ENCODE results near the gene PRKCQ. TPM values are rescaled to one million over a fixed set of nuclear protein-coding genes. Genes with fewer than 3 reads are reported as not detected.
"Not testable (repeated sequence)": the region's sequence is repeated elsewhere in the genome, so short reads cannot be mapped to it uniquely, and the experiment has no call there.

Gene PRKCQ
- total RNA-seq, 1 experiment from 2014 or later: 1.3 TPM

DNA sequence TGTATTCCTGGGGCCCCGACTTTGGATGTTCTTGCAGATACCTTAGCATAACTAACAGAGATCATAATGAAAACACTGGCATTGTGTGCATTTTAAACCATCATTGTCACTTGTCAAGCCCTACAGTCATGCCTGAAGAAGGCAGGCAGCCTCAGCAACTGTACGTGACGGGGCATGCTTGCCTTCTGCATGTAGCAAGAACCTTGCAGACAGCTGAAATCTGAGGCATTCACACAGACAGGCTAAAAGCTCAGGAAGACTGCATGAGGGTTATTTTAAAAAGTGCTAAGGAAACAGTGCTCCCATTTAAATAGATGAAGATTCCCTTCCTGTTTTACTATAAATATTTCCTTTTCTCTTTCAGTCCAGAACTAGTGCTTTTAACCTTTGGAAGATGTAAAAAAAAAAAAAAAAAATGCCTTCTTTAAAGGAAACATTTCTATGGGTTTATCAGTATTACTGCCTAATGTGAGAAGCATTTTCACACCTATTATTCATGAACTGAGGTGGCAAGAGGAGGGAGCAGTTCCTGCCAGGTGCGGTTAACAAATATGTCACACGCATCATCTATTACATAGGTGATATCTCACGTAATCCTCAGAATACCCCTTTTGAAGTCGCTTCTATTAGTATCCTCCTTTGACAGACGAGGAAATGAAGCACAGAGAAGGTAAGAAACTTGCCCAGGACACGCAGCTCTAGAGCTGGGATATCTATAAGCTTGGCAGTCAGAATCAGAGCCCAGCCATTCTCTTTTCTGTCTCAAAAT, 88.1 kb downstream of the PRKCQ start:
- Histone ChIP-seq H3K27me3 (no peaks in the 10 kb centered on the region), H3K4me1 (no peaks in the 10 kb centered on the region), H3K4me3 (no peak overlapping the region), H3K9me3 (replicated peaks) (no peaks in the 10 kb centered on the region), H3K36me3 (no peaks in the 10 kb centered on the region), H3K27ac (no peak overlapping the region)
- no peak for DNase-seq

DNA sequence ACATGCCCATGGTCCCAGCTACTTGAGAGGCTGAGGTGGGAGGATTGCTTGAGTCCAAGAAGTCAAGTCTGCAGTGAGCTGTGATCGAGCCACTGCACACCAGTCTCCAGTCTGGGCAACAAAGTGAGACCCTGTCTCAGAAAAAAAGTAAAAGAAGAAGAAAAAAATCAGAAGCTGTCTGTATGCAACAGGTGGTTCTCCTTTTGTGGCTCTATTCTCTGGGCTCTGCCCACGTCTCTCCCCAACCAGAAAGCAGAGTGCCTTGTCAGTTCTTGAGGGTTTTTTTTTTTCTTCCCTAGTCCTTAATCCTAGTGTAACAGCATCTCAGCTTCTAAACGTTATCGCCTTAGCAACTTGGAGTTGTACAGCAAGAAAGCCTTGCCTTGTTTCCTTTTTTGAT, 89.5 kb downstream of the PRKCQ start:
- Histone ChIP-seq H3K27me3 (no peaks in the 10 kb centered on the region), H3K9me3 (replicated peaks) (no peaks in the 10 kb centered on the region), H3K4me3 (no peak overlapping the region), H3K36me3 (no peaks in the 10 kb centered on the region), H3K27ac (no peak overlapping the region), H3K4me1 (no peaks in the 10 kb centered on the region)
- DNase-seq: no peak

DNA sequence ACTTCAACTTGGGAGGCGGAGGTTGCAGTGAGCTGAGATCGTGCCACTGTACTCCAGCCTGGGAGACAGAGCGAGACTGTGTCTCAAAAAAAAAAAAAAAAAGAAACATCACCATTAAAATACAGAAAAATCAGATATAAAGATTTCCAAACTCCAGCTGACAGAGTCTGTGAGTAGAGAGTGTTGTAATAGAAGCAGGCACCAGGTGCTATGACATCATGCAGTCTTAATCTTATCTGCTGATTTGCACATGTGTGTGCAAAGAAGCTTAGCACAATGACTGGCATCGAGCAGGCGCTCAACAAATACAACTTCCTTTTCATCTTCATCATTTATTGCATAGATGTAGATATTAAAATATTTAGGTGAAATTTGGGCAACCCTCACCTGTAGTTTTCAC, 92.2 kb downstream of the PRKCQ start:
- Histone ChIP-seq H3K27ac (no peak overlapping the region), H3K4me3 (no peak overlapping the region), H3K36me3 (no peaks in the 10 kb centered on the region), H3K27me3 (no peaks in the 10 kb centered on the region), H3K4me1 (no peaks in the 10 kb centered on the region), H3K9me3 (replicated peaks) (no peaks in the 10 kb centered on the region)
- no peak for DNase-seq

DNA sequence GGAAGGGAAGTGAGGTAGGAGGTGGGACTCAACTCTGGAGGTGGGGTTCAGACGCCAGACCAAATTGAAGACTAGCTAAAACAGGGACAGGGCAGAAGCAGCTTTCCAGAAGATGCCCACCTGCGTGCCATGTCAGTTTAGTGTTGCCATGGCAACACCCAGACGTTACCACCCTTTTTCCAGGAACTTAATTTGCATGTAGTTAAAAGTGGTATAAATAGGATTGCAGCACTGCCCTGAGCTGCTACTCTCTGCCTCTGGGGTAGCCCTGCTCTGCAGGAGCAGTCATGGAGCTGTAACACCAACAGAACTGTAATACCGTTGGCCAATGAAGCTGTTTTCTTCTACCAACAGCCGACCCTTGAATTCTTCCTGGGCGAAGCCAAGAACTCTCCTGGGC, 93.8 kb downstream of the PRKCQ start:
- no peak for DNase-seq
- Histone ChIP-seq H3K4me3 (no peak overlapping the region), H3K27ac (no peak overlapping the region), H3K4me1 (no peaks in the 10 kb centered on the region), H3K27me3 (no peaks in the 10 kb centered on the region), H3K9me3 (replicated peaks) (no peaks in the 10 kb centered on the region), H3K36me3 (no peaks in the 10 kb centered on the region)

DNA sequence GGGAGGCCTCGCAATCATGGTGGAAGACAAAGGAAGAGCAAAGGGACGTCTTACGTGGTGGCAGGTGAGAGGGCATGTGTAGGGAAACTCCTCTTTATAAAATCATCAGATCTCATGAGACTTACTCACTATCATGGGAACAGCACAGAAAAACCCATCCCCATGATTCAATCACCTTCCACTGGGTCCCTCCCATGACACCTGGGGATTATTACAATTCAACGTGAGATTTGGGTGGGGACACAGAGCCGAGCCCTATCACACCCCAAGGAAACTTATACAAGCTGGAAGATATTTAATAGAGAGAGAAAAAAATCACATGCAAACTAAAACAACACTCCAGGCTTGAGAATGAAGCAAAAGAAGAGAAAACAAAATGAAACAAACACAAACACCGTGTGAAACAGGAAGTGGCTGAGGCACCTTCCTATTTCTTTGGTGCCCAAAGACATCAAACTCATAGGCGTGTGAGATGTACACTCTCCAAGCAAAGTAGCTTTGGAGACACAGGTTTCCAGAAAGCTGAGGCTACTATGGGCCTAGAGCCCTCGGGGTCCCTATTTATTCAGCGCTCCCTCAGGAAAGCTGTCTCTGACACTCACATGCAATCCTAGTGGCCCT, 97.2 kb downstream of the PRKCQ start:
- no peaks in the 10 kb centered on the region for H3K36me3 ChIP-seq

DNA sequence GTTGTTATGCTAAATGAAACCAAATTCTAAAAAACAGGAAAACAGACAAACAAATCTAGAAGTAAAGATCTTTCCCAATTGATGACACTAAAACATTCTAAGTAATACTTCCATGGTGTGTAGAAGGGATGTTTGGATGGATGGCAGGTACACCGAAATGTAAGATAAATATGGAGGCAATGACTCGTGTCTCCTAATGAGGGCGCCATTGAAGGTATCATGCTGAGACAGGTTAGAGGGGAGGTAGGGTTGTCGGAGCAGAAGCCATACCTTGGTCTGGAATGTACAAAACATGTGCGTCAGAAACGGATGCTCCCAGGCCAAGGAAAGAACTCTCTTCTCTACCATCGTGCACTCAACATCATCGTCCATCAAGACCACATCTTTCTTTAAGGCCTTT, 101.4 kb downstream of the PRKCQ start:
- no peak for DNase-seq
- Histone ChIP-seq H3K4me3 (no peak overlapping the region), H3K4me1 (no peaks in the 10 kb centered on the region), H3K9me3 (replicated peaks) (no peaks in the 10 kb centered on the region), H3K27me3 (no peaks in the 10 kb centered on the region), H3K36me3 (no peaks in the 10 kb centered on the region), H3K27ac (no peak overlapping the region)

More for the DNA sequence above, 97.2 kb downstream of the PRKCQ start:
- Histone ChIP-seq H3K4me1 (no peaks in the 10 kb centered on the region), H3K27me3 (no peaks in the 10 kb centered on the region), H3K4me3 (no peak overlapping the region), H3K9me3 (replicated peaks) (no peaks in the 10 kb centered on the region), H3K27ac (no peak overlapping the region)
- no peak for DNase-seq

DNA sequence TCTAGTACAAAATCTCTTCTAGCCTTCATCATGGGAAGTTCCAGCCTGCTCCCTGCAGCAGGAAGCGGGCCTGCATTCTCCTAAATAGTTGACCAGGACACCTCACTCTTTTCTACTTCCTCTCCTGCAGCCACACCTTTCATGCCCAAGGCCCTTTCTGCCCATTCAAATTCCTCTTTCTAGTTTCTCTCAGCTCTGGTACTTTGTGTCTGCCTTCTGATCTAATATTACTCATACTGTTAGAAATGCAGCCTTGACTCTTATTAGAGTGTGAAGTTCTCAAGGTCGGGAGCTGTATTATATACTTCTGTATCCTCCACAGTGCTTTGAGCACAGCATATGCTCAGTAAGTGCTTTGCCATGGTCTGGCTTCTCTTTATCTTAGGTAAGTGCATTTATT, 103.1 kb downstream of the PRKCQ start:
- DNase-seq: no peak
- Histone ChIP-seq H3K36me3 (no peaks in the 10 kb centered on the region), H3K4me3 (no peak overlapping the region), H3K9me3 (replicated peaks) (no peaks in the 10 kb centered on the region), H3K27ac (no peak overlapping the region), H3K27me3 (no peaks in the 10 kb centered on the region), H3K4me1 (no peaks in the 10 kb centered on the region)

DNA sequence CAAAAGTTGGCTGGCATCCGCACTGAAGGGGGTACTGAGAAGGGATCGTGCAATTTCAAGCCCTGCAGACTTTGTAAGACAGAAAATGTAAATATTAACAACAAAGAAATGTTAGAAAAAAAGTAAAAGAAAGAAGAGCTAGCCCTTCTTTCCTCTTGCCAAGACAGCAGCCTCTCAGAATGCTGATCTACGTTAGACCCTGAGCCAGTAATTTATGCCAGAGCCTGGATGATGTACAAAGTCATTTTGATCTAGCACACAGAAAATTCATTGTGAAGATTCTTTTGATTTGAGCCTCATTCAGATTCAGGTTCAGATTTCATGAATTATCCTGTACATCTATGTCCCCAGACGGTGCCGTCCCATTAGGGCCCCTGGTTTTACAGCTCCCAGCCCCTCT, 105.2 kb downstream of the PRKCQ start:
- no peaks in the 10 kb centered on the region for H3K4me1 ChIP-seq
- H3K36me3 ChIP-seq: no peaks in the 10 kb centered on the region
- DNase-seq: no peak
- H3K9me3 ChIP-seq (replicated peaks): no peaks in the 10 kb centered on the region
- H3K4me3 ChIP-seq: no peak overlapping the region
- H3K27me3 ChIP-seq: no peaks in the 10 kb centered on the region
- no peak overlapping the region for H3K27ac ChIP-seq

DNA sequence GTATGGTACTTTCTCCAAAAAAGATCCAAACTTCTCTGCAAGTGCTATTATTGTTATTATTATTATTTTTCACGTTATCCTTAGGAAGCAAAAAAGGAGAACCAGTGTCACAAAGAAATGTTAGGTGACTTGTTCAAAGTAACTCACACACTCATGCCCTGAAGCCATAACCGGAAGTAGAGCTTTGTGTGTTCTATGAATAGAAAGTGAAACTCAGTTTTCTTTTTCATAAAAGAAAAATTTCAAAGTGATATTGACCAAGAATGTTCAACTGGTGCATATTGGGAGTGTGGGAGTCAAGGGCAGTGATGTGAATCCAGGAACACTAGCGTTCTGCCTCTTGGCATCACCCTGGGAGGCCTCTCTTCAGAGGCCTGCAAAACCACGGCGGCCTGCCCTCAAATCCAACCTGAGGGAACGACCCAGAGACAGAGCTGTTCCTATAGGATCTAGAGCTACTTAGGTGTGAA, 106.1 kb downstream of the PRKCQ start:
- no peaks in the 10 kb centered on the region for H3K36me3 ChIP-seq
- no peak overlapping the region for H3K4me3 ChIP-seq
- H3K27ac ChIP-seq: no peak overlapping the region
- H3K9me3 ChIP-seq (replicated peaks): no peaks in the 10 kb centered on the region
- peak in 1 of 2 experiments; percentile 13 for DNase-seq
- no peaks in the 10 kb centered on the region for H3K27me3 ChIP-seq
- no peaks in the 10 kb centered on the region for H3K4me1 ChIP-seq

DNA sequence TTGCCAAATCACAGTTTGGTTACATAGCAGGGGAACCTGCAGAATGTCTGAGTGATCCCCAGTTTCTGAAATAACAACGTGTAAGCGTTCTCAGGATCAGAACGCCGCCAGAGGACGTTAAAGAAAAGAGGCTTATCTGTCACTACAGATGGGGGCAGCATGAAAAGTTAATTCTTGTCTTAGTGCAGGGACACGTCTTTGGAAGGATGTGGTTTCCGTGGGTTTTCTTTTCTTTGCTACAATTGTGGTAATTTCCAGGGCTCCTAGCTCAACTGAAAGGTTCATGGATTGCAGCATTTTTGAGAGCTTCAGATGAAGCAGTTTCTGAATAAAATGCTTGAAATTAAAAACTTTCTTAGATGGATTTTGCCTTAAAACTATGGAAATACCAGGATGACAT, 106.6 kb downstream of the PRKCQ start:
- Histone ChIP-seq H3K4me3 (no peak overlapping the region), H3K27me3 (no peaks in the 10 kb centered on the region)
- DNase-seq: peak in 1 of 2 experiments; percentile 3

DNA sequence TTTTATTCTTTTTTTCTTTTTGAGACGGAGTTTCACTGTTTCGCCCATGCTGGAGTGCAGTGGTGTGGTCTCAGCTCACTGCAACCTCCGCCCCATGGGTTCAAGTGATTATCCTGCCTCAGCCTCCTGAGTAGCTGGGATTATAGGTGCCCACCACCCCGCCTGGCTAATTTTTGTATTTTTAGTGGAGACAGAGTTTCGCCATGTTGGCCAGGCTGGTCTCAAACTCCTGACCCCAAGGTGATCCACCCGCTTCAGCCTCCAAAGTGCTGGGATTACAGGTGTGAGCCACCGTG, 107.4 kb downstream of the PRKCQ start:
- H3K27ac ChIP-seq; H3K27me3 ChIP-seq; H3K4me3 ChIP-seq; H3K9me3 ChIP-seq (replicated peaks); H3K36me3 ChIP-seq; DNase-seq; H3K4me1 ChIP-seq: not testable (repeated sequence)

More for the DNA sequence above, 106.6 kb downstream of the PRKCQ start:
- Histone ChIP-seq H3K4me1 (no peaks in the 10 kb centered on the region), H3K27ac (no peak overlapping the region), H3K9me3 (replicated peaks) (no peaks in the 10 kb centered on the region), H3K36me3 (no peaks in the 10 kb centered on the region)

DNA sequence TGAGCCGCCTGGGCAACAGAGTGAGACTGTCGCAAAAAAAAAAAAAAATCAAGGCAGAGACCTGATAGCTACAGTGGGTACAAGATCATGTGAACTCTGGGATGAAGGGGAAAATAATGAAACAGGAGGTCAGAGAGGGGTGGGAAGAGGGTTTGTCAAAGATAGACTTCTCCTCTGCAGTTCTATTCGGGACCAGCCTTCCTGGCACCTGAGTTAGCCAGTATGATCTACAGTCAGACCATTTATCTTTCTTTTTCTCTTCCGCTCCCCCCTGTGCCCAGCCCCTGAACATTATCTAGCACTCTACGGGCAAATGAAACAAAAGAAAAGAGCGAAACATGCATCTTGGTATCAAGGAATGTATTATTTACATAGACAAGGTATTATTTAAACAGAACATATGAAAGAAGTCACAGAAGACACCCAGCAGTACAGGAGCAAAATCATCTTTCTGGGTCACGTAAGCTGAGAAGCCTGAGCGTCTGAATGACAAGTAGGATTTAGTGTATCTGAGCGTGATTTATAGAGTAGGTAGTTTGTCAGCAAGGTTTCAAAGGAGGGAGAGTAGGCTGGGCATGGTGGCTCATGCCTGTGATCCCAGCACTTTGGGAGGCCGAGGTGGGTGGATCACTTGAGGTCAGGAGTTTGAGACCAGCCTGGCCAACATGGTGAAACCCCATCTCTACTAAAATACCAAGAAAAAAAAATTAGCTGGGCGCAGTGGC, 109.0 kb downstream of the PRKCQ start:
- H3K36me3 ChIP-seq: no peaks in the 10 kb centered on the region
- no peak overlapping the region for H3K4me3 ChIP-seq
- H3K4me1 ChIP-seq: no peaks in the 10 kb centered on the region
- no peaks in the 10 kb centered on the region for H3K9me3 ChIP-seq (replicated peaks)
- no peaks in the 10 kb centered on the region for H3K27me3 ChIP-seq
- no peak for DNase-seq
- H3K27ac ChIP-seq: no peak overlapping the region

DNA sequence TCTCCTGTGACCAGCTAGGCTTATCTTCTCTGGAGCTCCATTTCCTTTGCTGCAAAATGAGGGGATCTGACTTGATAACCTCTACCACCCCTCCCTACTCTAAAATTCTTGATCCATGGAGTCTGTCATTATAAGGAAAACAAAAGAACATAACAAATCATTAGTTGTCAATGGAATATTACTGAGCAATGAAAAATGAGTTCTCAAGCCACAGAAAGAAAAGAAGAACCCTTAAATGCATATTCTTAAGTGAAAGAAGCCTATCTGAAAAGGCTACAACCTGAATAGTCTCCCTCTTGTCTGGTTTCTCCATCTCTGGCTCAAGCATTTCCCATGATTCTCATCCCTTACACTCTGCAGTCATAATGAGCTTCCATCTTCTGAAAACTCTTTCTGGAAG, 110.4 kb downstream of the PRKCQ start:
- Histone ChIP-seq H3K4me1 (no peaks in the 10 kb centered on the region), H3K4me3 (no peak overlapping the region), H3K36me3 (no peaks in the 10 kb centered on the region), H3K9me3 (replicated peaks) (no peaks in the 10 kb centered on the region), H3K27me3 (no peaks in the 10 kb centered on the region), H3K27ac (no peak overlapping the region)
- DNase-seq: no peak

DNA sequence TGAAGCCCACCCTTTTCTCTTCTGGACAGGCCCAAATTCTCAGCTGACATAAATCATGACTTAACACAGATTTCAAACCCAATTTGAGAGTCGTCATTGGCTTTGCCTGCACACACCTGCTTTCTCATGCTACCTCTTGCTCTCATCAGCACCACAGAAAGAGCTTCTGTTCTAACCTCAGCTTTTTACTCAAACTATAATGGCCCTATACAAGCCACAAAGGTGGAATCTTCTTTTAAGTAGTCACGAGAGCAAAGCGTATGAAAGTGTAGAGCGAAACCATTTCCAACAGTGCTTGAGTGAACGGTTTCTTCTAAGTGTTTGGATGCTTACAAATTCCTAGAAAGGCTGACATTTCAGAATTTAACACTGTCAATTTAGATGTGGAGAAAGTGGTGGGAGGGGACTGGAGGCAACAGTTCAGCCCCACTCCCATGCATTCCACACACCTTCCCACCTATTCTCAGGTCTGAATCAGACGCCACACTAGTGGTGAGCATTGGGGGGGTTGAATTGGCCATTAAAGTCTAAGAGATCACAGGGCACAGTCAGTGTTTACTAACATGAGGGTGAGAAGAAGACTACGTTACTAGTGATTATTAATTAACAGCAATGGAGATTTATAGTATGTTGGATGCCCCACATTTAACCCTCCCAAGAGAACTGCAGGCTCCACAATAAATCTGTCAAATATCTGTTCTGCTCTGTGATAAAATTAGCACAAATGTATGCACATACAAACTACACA, 114.0 kb downstream of the PRKCQ start:
- Histone ChIP-seq H3K4me3 (no peak overlapping the region), H3K27me3 (no peaks in the 10 kb centered on the region), H3K9me3 (replicated peaks) (no peaks in the 10 kb centered on the region), H3K4me1 (no peaks in the 10 kb centered on the region), H3K36me3 (no peaks in the 10 kb centered on the region), H3K27ac (no peak overlapping the region)
- DNase-seq: no peak

DNA sequence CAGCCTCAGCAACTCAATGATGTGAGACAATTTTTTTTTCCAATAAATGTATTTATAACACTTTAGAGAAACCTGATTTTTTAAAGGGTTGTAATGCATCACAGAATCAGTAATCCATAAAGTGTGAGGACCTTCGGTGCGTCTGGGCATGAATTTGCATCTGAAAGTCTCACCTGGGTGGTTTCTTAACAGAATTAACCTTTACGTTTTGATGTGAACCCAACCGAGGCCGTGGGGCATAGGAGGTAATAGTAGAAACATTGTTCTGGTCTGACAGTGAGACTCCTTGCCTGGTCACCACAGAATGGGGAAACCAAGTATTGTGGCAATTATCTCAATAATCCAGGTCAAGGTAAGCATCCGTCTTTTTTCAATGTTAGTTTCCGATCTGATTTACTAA, 114.6 kb downstream of the PRKCQ start:
- DNase-seq: no peak
- H3K4me3 ChIP-seq: no peak overlapping the region
- no peaks in the 10 kb centered on the region for H3K4me1 ChIP-seq
- H3K27ac ChIP-seq: no peak overlapping the region
- no peaks in the 10 kb centered on the region for H3K36me3 ChIP-seq
- H3K27me3 ChIP-seq: no peaks in the 10 kb centered on the region
- no peaks in the 10 kb centered on the region for H3K9me3 ChIP-seq (replicated peaks)
